Keratinocyte (primary cell): Measurements from ENCODE around the gene NUP214. TPM values are rescaled to one million over a fixed set of nuclear protein-coding genes. Genes with fewer than 3 reads are reported as not detected.

Experiments
- DNase-seq: peaks from one replicate; pipeline ENCODE4 v3.0.0-alpha.2; 2011; ENCODE audit warnings: low read depth, missing footprints, low spot score
- FAIRE-seq: peaks from 2 replicates; lab custom pipeline; 2011; peaks lifted over from hg19 to GRCh38; lab: Jason Lieb, UNC
- H2AFZ ChIP-seq: 2 replicates; pipeline ENCODE4 v1.6.0; 2012; ENCODE audit warnings: low read length, control low read depth, inconsistent platforms; ENCODE audit not compliant: control insufficient read depth
- H3K27ac ChIP-seq: 2 replicates; pipeline ENCODE4 v1.5.1; 2011; ENCODE audit warnings: low read length; ENCODE audit not compliant: control insufficient read depth, insufficient read depth
- H3K27me3 ChIP-seq: 3 replicates; pipeline ENCODE4 v1.6.0; 2011; ENCODE audit warnings: low read length; ENCODE audit not compliant: control insufficient read depth, insufficient read depth; ENCODE audit errors: extremely low read depth
- H3K36me3 ChIP-seq, 2 experiments: 2 replicates in 1 of 2; 3 replicates in 1 of 2; pipeline ENCODE4 v1.5.1; 2011; ENCODE audit warnings: low read length in 2 of 2, mild to moderate bottlenecking in 1 of 2; ENCODE audit not compliant: control insufficient read depth in 2 of 2, insufficient read depth in 2 of 2; ENCODE audit errors: extremely low read depth in 1 of 2
- H3K4me1 ChIP-seq: 3 replicates; pipeline ENCODE4 v1.5.1; 2011; ENCODE audit warnings: low read length; ENCODE audit not compliant: control insufficient read depth, insufficient read depth; ENCODE audit errors: extremely low read depth
- H3K4me2 ChIP-seq: 3 replicates; pipeline ENCODE4 v1.6.0; 2011; ENCODE audit warnings: low read depth, low read length; ENCODE audit not compliant: control insufficient read depth, insufficient read depth; ENCODE audit errors: extremely low read depth
- H3K4me3 ChIP-seq, 3 experiments: fragments of 200-600 bp in 1 of 3; sonication (generic) in 1 of 3; 2 replicates in 2 of 3; 3 replicates in 1 of 3; pipeline ENCODE4 v1.5.1; 2011 to 2016; ENCODE audit warnings: low read length in 3 of 3, mild to moderate bottlenecking in 3 of 3, control low read depth in 2 of 3, inconsistent platforms in 1 of 3, low read depth in 1 of 3, mixed read lengths in 1 of 3, mixed run types in 1 of 3, moderate library complexity in 1 of 3; ENCODE audit not compliant: control insufficient read depth in 2 of 3, insufficient read depth in 2 of 3; ENCODE audit errors: extremely low read depth in 1 of 3
- H3K79me2 ChIP-seq: 2 replicates; pipeline ENCODE4 v1.6.0; 2012; ENCODE audit warnings: low read length; ENCODE audit not compliant: control insufficient read depth, insufficient read depth
- H3K9ac ChIP-seq: 3 replicates; pipeline ENCODE4 v1.6.0; 2011; ENCODE audit warnings: low read length; ENCODE audit not compliant: control insufficient read depth, insufficient read depth; ENCODE audit errors: extremely low read depth
- H3K9me1 ChIP-seq: 3 replicates; pipeline ENCODE4 v1.6.0; 2011; ENCODE audit warnings: low read length; ENCODE audit not compliant: control insufficient read depth, insufficient read depth; ENCODE audit errors: extremely low read depth
- H3K9me3 ChIP-seq: 2 replicates; pipeline ENCODE4 v1.5.1; 2012; ENCODE audit warnings: low read depth, low read length; ENCODE audit not compliant: control insufficient read depth
- H4K20me1 ChIP-seq: 3 replicates; pipeline ENCODE4 v1.6.0; 2011; ENCODE audit warnings: low read length; ENCODE audit not compliant: control insufficient read depth, insufficient read depth; ENCODE audit errors: extremely low read depth
- CTCF ChIP-seq, 3 experiments: IDR thresholded peaks in 1 of 3; conservative IDR thresholded peaks in 1 of 3; optimal IDR thresholded peaks in 1 of 3; 2 replicates in 2 of 3; 3 replicates in 1 of 3; pipeline versions ENCODE3 to v1.5.1; 2011; ENCODE audit warnings: low read length in 3 of 3, mild to moderate bottlenecking in 3 of 3, moderate library complexity in 2 of 3, control low read depth in 1 of 3, inconsistent platforms in 1 of 3; ENCODE audit not compliant: insufficient read depth in 2 of 3; ENCODE audit errors: extremely low read depth in 1 of 3
- EZH2 ChIP-seq: IDR thresholded peaks from one replicate; pipeline ENCODE4 v1.6.1; 2012; ENCODE audit warnings: inconsistent platforms, mild to moderate bottlenecking, low read length, moderate library complexity
- dilution Hi-C: fragments of 300-500 bp; cut with MboI; formaldehyde crosslinking; loops from one replicate; pipeline ENCODE4 v1.7.0; 2020; ENCODE audit warnings: low sequenced_read_pairs; ENCODE audit not compliant: extremely low pct_ligation_motif_present
- polyA plus RNA-seq, 5 experiments: library from polyadenylated mRNA; depleted of rRNA in 3 of 5; stranded (reverse) in 3 of 5; stranded (forward) in 1 of 5; unstranded in 1 of 5; fragments of >200 nt; gene quantifications; 1 replicate in 1 of 5; 2 replicates in 3 of 5; 3 replicates in 1 of 5; pipeline versions ENCODE4 v1.2.1 to v1.2.3, GENCODE V29; 2011 to 2012; ENCODE audit warnings: missing spikeins in 2 of 5, low read depth in 1 of 5, low replicate concordance in 1 of 5

NUP214 gene
- polyA plus RNA-seq, 1 donor (not counting 4 experiments of a cell fraction or from before 2014, with no cell fraction given), result 7.3 TPM

GRCh38 chr9:131103535-131103934 lies 21.9 kb upstream of the NUP214 start:
- no peaks in the 10 kb centered on the region for H4K20me1 ChIP-seq
- peaks cover 9% of the 10 kb centered on the region for H3K27me3 ChIP-seq
- FAIRE-seq (no peak), DNase-seq (no peak)
- TF ChIP-seq CTCF (optimal IDR thresholded peaks at IDR 0.05 in 1 of 3, IDR thresholded peaks at IDR 0.05 in 1 of 3, conservative IDR thresholded peaks at IDR 0.05 in 1 of 3; ENCODE audit: extremely low read depth in 1 of 3, insufficient read depth in 2 of 3, low read length in 3 of 3), result no peak
- TF ChIP-seq EZH2, result no peak
- no peak overlapping the region for H3K4me3 ChIP-seq
- H3K9ac ChIP-seq, result no peak overlapping the region
- no peaks in the 10 kb centered on the region for H3K9me3 ChIP-seq
- H3K27ac ChIP-seq, result no peak overlapping the region
- no peaks in the 10 kb centered on the region for H3K4me1 ChIP-seq
- no peak overlapping the region for H2AFZ ChIP-seq
- dilution Hi-C loops, result no loop called here
- H3K36me3 ChIP-seq, result no peaks in the 10 kb centered on the region
- H3K79me2 ChIP-seq, result no peaks in the 10 kb centered on the region
- no peaks in the 10 kb centered on the region for H3K9me1 ChIP-seq
- no peak overlapping the region for H3K4me2 ChIP-seq

GRCh38 chr9:131104016-131104740 lies 21.2 kb upstream of the NUP214 start:
- Histone ChIP-seq H3K9me3 (no peaks in the 10 kb centered on the region), H3K9me1 (no peaks in the 10 kb centered on the region), H3K4me3 (no peak overlapping the region), H3K4me2 (no peak overlapping the region), H3K36me3 (no peaks in the 10 kb centered on the region), H4K20me1 (no peaks in the 10 kb centered on the region), H3K79me2 (no peaks in the 10 kb centered on the region), H3K9ac (no peak overlapping the region), H3K4me1 (no peaks in the 10 kb centered on the region), H3K27ac (no peak overlapping the region), H3K27me3 (peaks cover 3% of the 10 kb centered on the region), H2AFZ (no peak overlapping the region)
- no peak for DNase-seq
- dilution Hi-C loops, result no loop called here
- no peak for FAIRE-seq
- no peak for TF ChIP-seq CTCF (optimal IDR thresholded peaks at IDR 0.05 in 1 of 3, IDR thresholded peaks at IDR 0.05 in 1 of 3, conservative IDR thresholded peaks at IDR 0.05 in 1 of 3; ENCODE audit: extremely low read depth in 1 of 3, insufficient read depth in 2 of 3, low read length in 3 of 3)
- no peak for TF ChIP-seq EZH2
